Liver (tissue), 9 donors: ENCODE results near the gene SMTNL2. TPM values are rescaled to one million over a fixed set of nuclear protein-coding genes. Genes with fewer than 3 reads are reported as not detected.

ENCODE experiments used
- DNase-seq: peaks from one replicate; pipeline ENCODE4 v3.0.0-alpha.2; 2017; ENCODE audit warnings: low spot score
- H3K27ac ChIP-seq, 2 donors: one replicate each; pipeline ENCODE4 v1.7.0; 2013; ENCODE audit warnings: inconsistent platforms in 2 of 2, low read length in 2 of 2, control low read depth in 1 of 2, low read depth in 1 of 2, mild to moderate bottlenecking in 1 of 2
- H3K27me3 ChIP-seq, 4 donors: one replicate each; pipeline versions ENCODE4 v1.6.1 to v1.7.0; 2013; ENCODE audit warnings: low read length in 3 of 4, inconsistent platforms in 1 of 4, mild to moderate bottlenecking in 1 of 4, moderate library complexity in 1 of 4; ENCODE audit not compliant: control insufficient read depth in 4 of 4, insufficient read depth in 4 of 4
- H3K36me3 ChIP-seq, 4 donors: one replicate each; pipeline versions ENCODE4 v1.6.1 to v1.7.0; 2013; ENCODE audit warnings: low read length in 3 of 4, mild to moderate bottlenecking in 3 of 4, low read depth in 1 of 4, moderate library complexity in 1 of 4; ENCODE audit not compliant: control insufficient read depth in 4 of 4, insufficient read depth in 3 of 4
- H3K4me1 ChIP-seq, 4 donors: one replicate each; pipeline versions ENCODE4 v1.6.1 to v1.7.0; 2013; ENCODE audit warnings: low read length in 3 of 4, mild to moderate bottlenecking in 3 of 4, moderate library complexity in 1 of 4; ENCODE audit not compliant: control insufficient read depth in 4 of 4, insufficient read depth in 4 of 4
- H3K4me3 ChIP-seq, 3 donors: one replicate each; pipeline versions ENCODE4 v1.6.1 to v1.7.0; 2013; ENCODE audit warnings: low read length in 3 of 3, control low read depth in 1 of 3, low read depth in 1 of 3, mild to moderate bottlenecking in 1 of 3
- H3K9ac ChIP-seq, 2 donors: one replicate each; pipeline ENCODE4 v1.7.0; 2013; ENCODE audit warnings: low read length in 2 of 2, mild to moderate bottlenecking in 2 of 2, moderate library complexity in 2 of 2, control low read depth in 1 of 2, low read depth in 1 of 2
- H3K9me3 ChIP-seq, 4 donors: one replicate each; pipeline versions ENCODE4 v1.6.1 to v1.7.0; 2013; ENCODE audit warnings: low read length in 3 of 4; ENCODE audit not compliant: control insufficient read depth in 4 of 4
- FOXA1 ChIP-seq: IDR thresholded peaks from 2 replicates; pipeline ENCODE4 v1.6.1; 2016; ENCODE audit warnings: antibody characterized with exemption
- HNF4A ChIP-seq, 2 donors: conservative IDR thresholded peaks; 2 replicates each; pipeline ENCODE4 v1.6.1; 2016; ENCODE audit warnings: antibody characterized with exemption in 2 of 2, mild to moderate bottlenecking in 2 of 2
- HNF4G ChIP-seq: IDR thresholded peaks from 2 replicates; pipeline ENCODE4 v1.6.1; 2016; ENCODE audit warnings: antibody characterized with exemption
- RAD21 ChIP-seq, 2 donors: IDR thresholded peaks; 2 replicates each; pipeline ENCODE4 v1.6.1; 2016; ENCODE audit warnings: antibody characterized with exemption in 2 of 2, mild to moderate bottlenecking in 2 of 2
- REST ChIP-seq: IDR thresholded peaks from 2 replicates; pipeline ENCODE4 v1.6.1; 2016; ENCODE audit warnings: antibody characterized with exemption, mild to moderate bottlenecking
- RXRA ChIP-seq, 2 donors: IDR thresholded peaks; 2 replicates each; pipeline ENCODE4 v1.6.1; 2017 to 2018; ENCODE audit warnings: antibody characterized with exemption in 2 of 2, mild to moderate bottlenecking in 1 of 2
- SP1 ChIP-seq: IDR thresholded peaks from 2 replicates; pipeline ENCODE4 v1.6.1; 2018; ENCODE audit warnings: antibody characterized with exemption, mild to moderate bottlenecking
- TAF1 ChIP-seq: conservative IDR thresholded peaks from 2 replicates; pipeline ENCODE4 v1.6.1; 2016; ENCODE audit warnings: antibody characterized with exemption, mild to moderate bottlenecking
- WGBS: extraction: QIAGEN DNeasy Blood & Tissue Kit; methylation state at CpG from one replicate; pipeline ENCODE4 v1.1.7; 2013; 5-methylcytosine and 5-hydroxymethylcytosine counted together
- polyA plus RNA-seq, 2 donors: library from polyadenylated mRNA; stranded (reverse) in 1 of 2; unstranded in 1 of 2; fragments of 200-250 nt in 1 of 2; fragments of >200 nt in 1 of 2; fragmentation: Nextera tagmentation in 1 of 2; extraction: Ambion mirVana in 1 of 2; gene quantifications; one replicate each; pipeline versions ENCODE4 v1.2.1 to v1.2.3, GENCODE V29; 2013 to 2015
- total RNA-seq, 2 donors: library from RNA; depleted of rRNA; stranded (reverse); fragments of >200 nt; gene quantifications; one replicate each; pipeline ENCODE4 v1.2.3, GENCODE V29; 2014
- TF ChIP-seq, protein P1 (sequence below): IDR thresholded peaks from 2 replicates; pipeline ENCODE4 v1.6.1; 2016; ENCODE audit warnings: antibody characterized with exemption
- TF ChIP-seq, protein P2 (sequence below): fragments of 150-350 bp; IDR thresholded peaks from 2 replicates; pipeline ENCODE4 v1.5.1; 2017; ENCODE audit warnings: improper control_type of control experiment, low read depth, low read length; ENCODE audit not compliant: missing input control
- donor health status: healthy.
- donor health status: healthy.
- donor health status: healthy.
- donor health status: healthy.
- donor health status: healthy.

The SMTNL2 gene
- total and polyA plus RNA-seq, 4 donors = 0.13 to 0.29 TPM; not detected in 2

DNA sequence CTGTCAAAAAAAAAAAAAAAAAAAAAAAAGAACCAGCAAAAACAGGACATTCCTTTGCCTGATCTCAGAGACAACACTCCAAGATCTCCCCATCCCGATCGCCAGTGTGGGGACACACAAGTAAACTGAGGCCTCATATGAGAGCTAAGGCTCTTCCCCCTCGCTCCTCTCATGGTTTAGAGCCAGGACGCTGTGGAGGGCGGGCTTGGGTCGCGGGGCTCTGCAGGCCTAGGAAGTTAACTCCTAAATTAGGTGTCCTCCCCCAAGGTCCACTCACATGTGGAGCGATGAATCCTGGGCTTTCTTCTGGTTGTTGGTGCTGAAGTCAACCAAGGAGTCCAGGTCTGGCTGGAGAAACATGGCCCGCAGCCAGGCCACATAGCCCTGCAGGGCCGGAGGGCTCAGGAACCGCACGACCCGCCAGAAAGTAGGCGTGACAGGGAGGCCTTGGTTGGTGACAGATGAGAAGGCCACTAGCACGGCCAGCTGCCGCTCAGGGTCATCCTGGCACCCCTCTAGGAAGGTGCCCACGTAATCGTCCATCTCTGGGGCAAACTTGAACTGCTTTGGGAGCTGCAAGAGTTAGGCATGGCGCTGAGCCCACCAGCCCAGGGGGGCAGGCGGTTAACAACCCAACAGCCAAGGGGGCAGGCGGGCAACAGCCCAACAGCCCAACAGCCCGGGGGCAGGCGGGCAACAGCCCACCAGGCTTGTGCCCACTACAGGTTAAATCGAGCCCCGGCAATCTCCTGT is 34.4 kb upstream of the SMTNL2 start:
- Histone ChIP-seq H3K36me3 (peaks cover 26 to 67% (median 34%) of the 10 kb centered on the region in 4 donors), H3K27me3 (no peaks in the 10 kb centered on the region), H3K9me3 (no peaks in the 10 kb centered on the region), H3K27ac (no peak overlapping the region), H3K9ac (no peak overlapping the region), H3K4me1 (peaks cover 0 to 14% (median 7%) of the 10 kb centered on the region in 4 donors), H3K4me3 (no peak overlapping the region)
- DNase-seq = no peak
- no peak for TF ChIP-seq RXRA (IDR thresholded peaks at IDR 0.05)
- no peak for TF ChIP-seq FOXA1
- no peak for TF ChIP-seq HNF4A (conservative IDR thresholded peaks at IDR 0.05)
- 96% methylated on average over 25 of the region's 25 CpGs for WGBS

- TF ChIP-seq SP1 = no peak
- TF ChIP-seq, protein P1, sequence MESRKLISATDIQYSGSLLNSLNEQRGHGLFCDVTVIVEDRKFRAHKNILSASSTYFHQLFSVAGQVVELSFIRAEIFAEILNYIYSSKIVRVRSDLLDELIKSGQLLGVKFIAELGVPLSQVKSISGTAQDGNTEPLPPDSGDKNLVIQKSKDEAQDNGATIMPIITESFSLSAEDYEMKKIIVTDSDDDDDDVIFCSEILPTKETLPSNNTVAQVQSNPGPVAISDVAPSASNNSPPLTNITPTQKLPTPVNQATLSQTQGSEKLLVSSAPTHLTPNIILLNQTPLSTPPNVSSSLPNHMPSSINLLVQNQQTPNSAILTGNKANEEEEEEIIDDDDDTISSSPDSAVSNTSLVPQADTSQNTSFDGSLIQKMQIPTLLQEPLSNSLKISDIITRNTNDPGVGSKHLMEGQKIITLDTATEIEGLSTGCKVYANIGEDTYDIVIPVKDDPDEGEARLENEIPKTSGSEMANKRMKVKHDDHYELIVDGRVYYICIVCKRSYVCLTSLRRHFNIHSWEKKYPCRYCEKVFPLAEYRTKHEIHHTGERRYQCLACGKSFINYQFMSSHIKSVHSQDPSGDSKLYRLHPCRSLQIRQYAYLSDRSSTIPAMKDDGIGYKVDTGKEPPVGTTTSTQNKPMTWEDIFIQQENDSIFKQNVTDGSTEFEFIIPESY = no peak
- TF ChIP-seq HNF4G = no peak
- TF ChIP-seq TAF1 = no peak
- TF ChIP-seq RAD21 (IDR thresholded peaks at IDR 0.05) = no peak
- TF ChIP-seq, protein P2, sequence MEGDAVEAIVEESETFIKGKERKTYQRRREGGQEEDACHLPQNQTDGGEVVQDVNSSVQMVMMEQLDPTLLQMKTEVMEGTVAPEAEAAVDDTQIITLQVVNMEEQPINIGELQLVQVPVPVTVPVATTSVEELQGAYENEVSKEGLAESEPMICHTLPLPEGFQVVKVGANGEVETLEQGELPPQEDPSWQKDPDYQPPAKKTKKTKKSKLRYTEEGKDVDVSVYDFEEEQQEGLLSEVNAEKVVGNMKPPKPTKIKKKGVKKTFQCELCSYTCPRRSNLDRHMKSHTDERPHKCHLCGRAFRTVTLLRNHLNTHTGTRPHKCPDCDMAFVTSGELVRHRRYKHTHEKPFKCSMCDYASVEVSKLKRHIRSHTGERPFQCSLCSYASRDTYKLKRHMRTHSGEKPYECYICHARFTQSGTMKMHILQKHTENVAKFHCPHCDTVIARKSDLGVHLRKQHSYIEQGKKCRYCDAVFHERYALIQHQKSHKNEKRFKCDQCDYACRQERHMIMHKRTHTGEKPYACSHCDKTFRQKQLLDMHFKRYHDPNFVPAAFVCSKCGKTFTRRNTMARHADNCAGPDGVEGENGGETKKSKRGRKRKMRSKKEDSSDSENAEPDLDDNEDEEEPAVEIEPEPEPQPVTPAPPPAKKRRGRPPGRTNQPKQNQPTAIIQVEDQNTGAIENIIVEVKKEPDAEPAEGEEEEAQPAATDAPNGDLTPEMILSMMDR = no peak
- TF ChIP-seq REST = no peak
- peaks cover 23 to 63% (median 34%) of the 10 kb centered on the region in 4 donors for H3K36me3 ChIP-seq
- DNase-seq = no peak
- H3K9ac ChIP-seq = no peak overlapping the region
- no peak overlapping the region for H3K4me3 ChIP-seq
- H3K4me1 ChIP-seq = peaks cover 0 to 16% (median 8%) of the 10 kb centered on the region in 4 donors
- H3K9me3 ChIP-seq = no peaks in the 10 kb centered on the region
- H3K27me3 ChIP-seq = no peaks in the 10 kb centered on the region
- 95% methylated on average over 16 of the region's 16 CpGs for WGBS
- no peak overlapping the region for H3K27ac ChIP-seq
Measured at GRCh38 chr17:4550534-4551039, 33.7 kb upstream of the SMTNL2 start.
